ENCODE data around the gene KMT2D. TPM values are rescaled to one million over a fixed set of nuclear protein-coding genes. Genes with fewer than 3 reads are reported as not detected.

The KMT2D gene
- total and polyA plus RNA-seq, 2 of the 8 experiments (the other 6 are each of a cell fraction or from before 2014, with no cell fraction given) = 9.1 to 86.3 TPM

DNA sequence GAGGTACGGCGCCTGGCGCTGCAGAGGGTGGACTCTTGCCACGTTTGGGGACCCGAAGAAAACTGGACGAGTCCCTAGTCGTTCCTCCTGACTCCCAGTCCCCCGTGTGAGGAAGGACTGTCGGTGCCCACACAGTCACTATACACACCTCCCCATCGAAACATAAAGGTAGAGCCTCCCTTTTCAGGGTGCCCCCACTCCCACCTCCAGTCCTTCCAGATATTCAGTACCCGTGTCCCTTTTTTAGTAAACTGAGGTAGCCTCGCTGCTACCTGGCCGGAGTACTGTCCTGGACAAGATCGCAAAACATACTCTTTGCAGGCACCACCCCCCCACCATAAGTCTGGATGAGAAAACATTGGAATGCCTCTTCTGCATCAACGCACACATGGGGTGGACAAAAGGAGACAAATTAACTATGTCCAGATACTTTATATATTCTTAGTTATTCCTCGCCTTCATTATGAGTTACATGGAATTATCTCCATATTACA is 610 bp upstream of the KMT2D start:
- H2AFZ ChIP-seq (ENCODE audit: low read length) = peak overlapping the region; percentile 94; the same call in 1 of the 2 replicates
- peak overlapping the region; percentile 84 for H3K18ac ChIP-seq (ENCODE audit: extremely low read depth, low read length)
- POLR2A ChIA-PET (ENCODE audit: partially characterized antibody) = interaction anchor here (1.1 to 5.6 kb wide), 4 partner anchors 8 to 70 kb away, joined by 3 to 29 read pairs (median 9); partner anchors contain the start of genes RHEBL1 and TUBA1B
- CTCF ChIA-PET (ENCODE audit: partially characterized antibody) = interaction anchor here (9.3 to 10.0 kb wide), 2 partner anchors 25 to 32 kb away, joined by 105 to 129 read pairs; partner anchors contain the start of gene DHH
- H3K4me2 ChIP-seq (ENCODE audit: insufficient read depth in 1 of 2, low read depth in 2 of 2, low read length in 2 of 2) = peak overlapping the region; percentile 81 to 98
- H3K23me2 ChIP-seq (ENCODE audit: low read depth, low read length) = peaks cover 15% of the 10 kb centered on the region
- peak overlapping the region; percentile 9; the same call in 1 of the 2 replicates for H2BK15ac ChIP-seq (ENCODE audit: low read length)
- no peaks in the 10 kb centered on the region for H3K36me3 ChIP-seq (ENCODE audit: control insufficient read depth in 2 of 4, insufficient read depth in 4 of 4, low read length in 3 of 4)
- no peak for TF ChIP-seq HDAC6 (IDR thresholded peaks at IDR 0.05; ENCODE audit: low read depth, low read length)
- TF ChIP-seq, protein P1, sequence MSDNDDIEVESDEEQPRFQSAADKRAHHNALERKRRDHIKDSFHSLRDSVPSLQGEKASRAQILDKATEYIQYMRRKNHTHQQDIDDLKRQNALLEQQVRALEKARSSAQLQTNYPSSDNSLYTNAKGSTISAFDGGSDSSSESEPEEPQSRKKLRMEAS (IDR thresholded peaks at IDR 0.05) = no peak
- no peak for TF ChIP-seq RFX5 (IDR thresholded peaks at IDR 0.05; ENCODE audit: borderline replicate concordance, low read depth, low read length)
- no peak for TF ChIP-seq EZH2 (IDR thresholded peaks at IDR 0.05; ENCODE audit: low read depth, low read length, severe bottlenecking)
- TF ChIP-seq SAP30 (IDR thresholded peaks at IDR 0.05; ENCODE audit: insufficient read depth, insufficient replicate concordance, low read length) = no peak
- 0 out of 2 replicates have a peak, but pooled peaks have one; percentile 0 for TF ChIP-seq SIX5 (IDR thresholded peaks at IDR 0.05; ENCODE audit: low read depth, low read length)
- no peak overlapping the region for H3K23ac ChIP-seq (ENCODE audit: insufficient read length)
- H3K27me3 ChIP-seq (replicated peaks in 1 of 4; ENCODE audit: control insufficient read depth in 3 of 4, extremely low read depth in 1 of 4, insufficient read depth in 3 of 4, low read length in 3 of 4) = no peaks in the 10 kb centered on the region
- peaks cover 24 to 26% of the 10 kb centered on the region in 2 experiments for H4K20me1 ChIP-seq (replicated peaks in 1 of 2; ENCODE audit: control insufficient read depth in 1 of 2, insufficient read depth in 2 of 2, low read length in 2 of 2)
- peak overlapping the region; percentile 99; the same call in 1 of the 2 replicates for H4K8ac ChIP-seq (ENCODE audit: extremely low read depth, insufficient read depth, low read length)
- peaks cover 20% of the 10 kb centered on the region for H3K79me1 ChIP-seq (ENCODE audit: low read depth, low read length)
- H2BK120ac ChIP-seq (replicated peaks; ENCODE audit: low read depth, low read length) = no peak overlapping the region
- H4K91ac ChIP-seq (replicated peaks; ENCODE audit: insufficient read length, low read length) = peak overlapping the region; percentile 13
- peak overlapping the region; percentile 98 for H2BK5ac ChIP-seq (ENCODE audit: low read depth, low read length)
- H4K5ac ChIP-seq (ENCODE audit: insufficient read length, low read depth, low read length) = no peak overlapping the region
- H3K4me3 ChIP-seq (ENCODE audit: extremely low read depth in 1 of 4, insufficient read depth in 2 of 4, low read depth in 3 of 4, low read length in 4 of 4) = peak overlapping the region; percentile 85 to 97 (median 96)
- FAIRE-seq (no peak), DNase-seq (ENCODE audit: low read depth in 1 of 2, low spot score in 2 of 2) (no peak)
- H2BK20ac ChIP-seq (ENCODE audit: low read length) = no peak overlapping the region
- H3K27ac ChIP-seq (ENCODE audit: low read depth, low read length) = peak overlapping the region; percentile 97
- no peak overlapping the region for H3K14ac ChIP-seq (ENCODE audit: insufficient read length)
- WGBS, 2 experiments (ENCODE audit: extremely low coverage in 1 of 2, insufficient coverage in 1 of 2, insufficient read length in 1 of 2, insufficient replicate concordance in 2 of 2, low coverage in 1 of 2, low lambda C conversion rate in 2 of 2, missing lambda C conversion rate in 1 of 2) = 19% methylated on average over 16 of the region's 16 CpGs; no CpG with 5 or more reads in 1 of the 2 experiments
- H3K9ac ChIP-seq (replicated peaks in 1 of 4; ENCODE audit: extremely low read depth in 1 of 4, low read depth in 3 of 4, low read length in 3 of 4) = peak overlapping the region; percentile 53 to 98 (median 95); a peak in 6 of 7 replicates
- H3K79me2 ChIP-seq (ENCODE audit: control insufficient read depth in 1 of 2, insufficient read depth in 2 of 2, low read length in 2 of 2) = peaks cover 35 to 40% of the 10 kb centered on the region in 2 experiments
- H3K56ac ChIP-seq (replicated peaks; ENCODE audit: insufficient read length, low read depth, low read length) = no peak overlapping the region
- no peaks in the 10 kb centered on the region for H3K9me3 ChIP-seq (ENCODE audit: insufficient read depth in 2 of 2, low read depth in 1 of 2, low read length in 1 of 2)
- no peak overlapping the region for H2BK12ac ChIP-seq (ENCODE audit: low read depth, low read length)
- H3K4me1 ChIP-seq (replicated peaks in 1 of 4; ENCODE audit: control insufficient read depth in 3 of 4, insufficient read depth in 4 of 4, low read length in 3 of 4) = peaks cover 9 to 29% (median 13%) of the 10 kb centered on the region in 4 experiments
- no peak overlapping the region for H3K4ac ChIP-seq (replicated peaks; ENCODE audit: insufficient read length, low read depth, low read length)
- no peak overlapping the region for H2AK5ac ChIP-seq (ENCODE audit: low read depth, low read length)

All from H1 (cell line).